GM11168 (cell line): ENCODE results near the gene TRABD2B.

Experiments used
- in situ Hi-C: fragments of 300-500 bp; cut with MboI; formaldehyde crosslinking; loops from one replicate; pipeline ENCODE4 v1.12.0; 2022; ENCODE audit warnings: low sequenced_read_pairs; ENCODE audit not compliant: unreplicated experiment

The TRABD2B gene

GRCh38 chr1:47997289-47998200 lies at the start of gene TRABD2B:
TRABD2B (minus strand) TSS chr1:47997385.
- in situ Hi-C loops = loop anchor here (10.0 kb wide), 1 partner anchor 67 kb away; no protein-coding TSS in a partner anchor

- in situ Hi-C loops = no loop called here
These were observed 47.1 kb upstream of the TRABD2B start for GRCh38 chr1:48044311-48044710.

DNA sequence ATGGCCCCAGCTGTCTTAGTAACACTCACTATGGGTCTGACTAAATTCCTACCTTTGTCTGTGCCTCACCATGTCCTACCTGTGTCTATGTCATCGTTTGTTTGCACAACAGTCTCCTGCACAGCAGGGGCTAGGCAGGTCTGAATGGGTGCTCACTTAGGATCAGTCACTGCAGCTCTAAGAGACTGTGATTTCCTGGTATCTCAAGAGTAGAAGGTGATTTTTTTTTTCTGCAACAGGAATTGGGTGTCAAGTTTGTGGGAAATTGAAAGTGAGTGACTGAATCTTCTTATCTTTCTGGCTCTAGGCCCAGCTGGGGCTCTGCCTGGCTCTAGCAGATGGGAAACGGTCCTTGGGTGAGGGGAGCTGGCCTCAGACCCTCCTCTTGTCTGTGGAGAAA lies 46.4 kb upstream of the TRABD2B start:
- in situ Hi-C loops = no loop called here

GRCh38 chr1:48040154-48040553 lies 43.0 kb upstream of the TRABD2B start:
- in situ Hi-C loops = no loop called here

- in situ Hi-C loops = no loop called here
These were observed 42.2 kb upstream of the TRABD2B start for GRCh38 chr1:48039088-48040054.

- in situ Hi-C loops = no loop called here
These were observed 41.1 kb upstream of the TRABD2B start for GRCh38 chr1:48038270-48038767.

- in situ Hi-C loops = no loop called here
These were observed 39.6 kb upstream of the TRABD2B start for GRCh38 chr1:48036710-48037355.

DNA sequence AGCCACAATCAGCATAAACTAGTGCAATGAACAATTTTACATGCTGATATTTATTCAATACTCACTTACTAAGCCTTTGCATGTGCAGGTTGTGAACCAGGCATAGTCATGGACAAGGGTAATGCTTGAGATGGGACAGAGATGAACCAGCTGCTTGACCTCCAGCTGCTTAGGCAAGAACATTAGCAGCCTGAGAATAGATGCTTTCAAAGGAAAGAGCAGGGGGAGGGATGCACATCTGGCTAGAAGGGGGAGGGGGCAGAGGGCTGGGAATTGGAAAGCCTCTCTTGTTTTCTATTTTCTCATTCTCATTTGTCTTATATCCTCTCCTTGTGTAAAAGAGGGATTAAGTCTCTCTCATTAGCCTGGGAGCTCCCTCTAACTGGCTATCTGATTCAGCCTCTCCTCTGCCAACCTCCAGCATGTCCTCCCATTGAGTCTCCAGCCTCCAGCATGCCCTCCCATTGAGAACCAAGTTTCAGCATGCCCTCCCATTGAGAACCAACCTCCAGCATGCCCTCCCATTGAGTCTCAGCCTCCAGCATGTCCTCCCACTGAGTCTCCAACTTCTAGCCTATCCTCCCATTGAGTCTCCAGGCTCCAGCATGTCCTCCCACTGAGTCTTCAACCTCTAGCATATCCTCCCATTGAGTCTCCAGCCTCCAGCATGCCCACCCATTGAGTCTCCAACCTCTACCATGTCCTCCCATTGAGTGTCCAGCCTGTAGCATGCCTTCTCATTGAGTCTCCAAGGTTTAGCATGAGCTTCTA lies 38.4 kb upstream of the TRABD2B start:
- in situ Hi-C loops = no loop called here

DNA sequence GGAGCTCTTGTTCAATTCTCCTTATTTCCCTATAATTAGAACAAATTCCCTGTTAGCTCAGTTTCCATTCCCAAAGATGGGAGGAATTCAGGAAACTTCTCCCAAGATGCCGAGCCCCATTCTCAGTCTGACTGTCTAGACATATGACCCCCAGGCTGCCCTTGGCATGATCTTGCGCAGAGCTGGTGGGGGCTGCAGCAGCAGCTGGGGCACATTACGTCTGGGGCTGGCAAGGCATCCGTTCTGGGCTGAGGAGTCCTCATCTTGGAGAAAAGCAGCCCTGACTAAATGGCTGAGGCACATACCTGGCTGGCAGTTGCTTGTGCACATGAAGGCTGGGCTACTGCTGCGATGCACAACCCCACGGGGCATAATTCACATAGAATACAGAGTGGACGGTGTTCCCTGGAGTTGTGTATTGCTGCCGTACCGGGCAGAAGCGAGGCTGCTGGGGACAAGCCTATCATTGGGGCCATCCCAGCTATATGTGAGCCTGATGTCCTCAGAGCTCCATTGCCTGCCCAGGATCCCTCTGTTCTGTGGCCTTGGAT lies 36.4 kb upstream of the TRABD2B start:
- in situ Hi-C loops = no loop called here

GRCh38 chr1:48031676-48032075 lies 34.5 kb upstream of the TRABD2B start:
- in situ Hi-C loops = no loop called here

GRCh38 chr1:48030696-48031365 lies 33.6 kb upstream of the TRABD2B start:
- in situ Hi-C loops = no loop called here

DNA sequence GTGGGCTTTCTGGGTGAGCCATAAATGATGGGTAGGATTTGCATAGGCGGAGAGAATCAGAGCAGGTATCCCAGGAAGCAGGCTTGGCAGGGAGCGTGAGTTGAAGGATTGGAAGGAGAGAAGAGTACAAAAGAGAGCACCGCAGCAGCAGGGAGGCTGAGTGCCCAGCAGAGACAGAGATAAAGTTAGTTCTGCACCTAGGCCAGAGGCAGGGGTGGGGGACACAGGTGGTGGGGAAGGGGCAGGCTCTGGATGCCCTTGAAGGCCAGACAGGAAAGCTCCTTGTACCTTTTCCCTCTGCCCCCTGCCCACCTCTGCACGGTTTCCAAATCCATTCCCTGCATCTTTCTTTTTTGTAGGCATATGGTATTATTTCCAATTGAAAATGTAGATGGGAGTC lies 33.0 kb upstream of the TRABD2B start:
- in situ Hi-C loops = no loop called here

- in situ Hi-C loops = no loop called here
These were observed 31.3 kb upstream of the TRABD2B start for GRCh38 chr1:48028218-48029069.

DNA sequence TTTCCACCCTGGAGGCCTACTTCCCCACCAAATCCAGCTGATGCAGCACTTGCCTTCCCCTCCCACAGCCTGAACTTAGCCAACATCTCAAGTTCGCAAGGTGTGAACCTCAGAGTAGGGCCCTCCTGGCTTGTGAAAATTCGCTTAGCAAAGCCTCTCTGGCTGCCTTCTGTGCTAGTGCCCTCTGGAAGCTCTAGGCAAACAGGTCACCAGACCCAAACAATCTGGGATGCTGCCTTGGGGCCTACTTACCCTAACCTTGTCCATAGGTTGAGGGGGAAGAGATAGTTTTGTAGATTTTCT lies 30.3 kb upstream of the TRABD2B start:
- in situ Hi-C loops = no loop called here

DNA sequence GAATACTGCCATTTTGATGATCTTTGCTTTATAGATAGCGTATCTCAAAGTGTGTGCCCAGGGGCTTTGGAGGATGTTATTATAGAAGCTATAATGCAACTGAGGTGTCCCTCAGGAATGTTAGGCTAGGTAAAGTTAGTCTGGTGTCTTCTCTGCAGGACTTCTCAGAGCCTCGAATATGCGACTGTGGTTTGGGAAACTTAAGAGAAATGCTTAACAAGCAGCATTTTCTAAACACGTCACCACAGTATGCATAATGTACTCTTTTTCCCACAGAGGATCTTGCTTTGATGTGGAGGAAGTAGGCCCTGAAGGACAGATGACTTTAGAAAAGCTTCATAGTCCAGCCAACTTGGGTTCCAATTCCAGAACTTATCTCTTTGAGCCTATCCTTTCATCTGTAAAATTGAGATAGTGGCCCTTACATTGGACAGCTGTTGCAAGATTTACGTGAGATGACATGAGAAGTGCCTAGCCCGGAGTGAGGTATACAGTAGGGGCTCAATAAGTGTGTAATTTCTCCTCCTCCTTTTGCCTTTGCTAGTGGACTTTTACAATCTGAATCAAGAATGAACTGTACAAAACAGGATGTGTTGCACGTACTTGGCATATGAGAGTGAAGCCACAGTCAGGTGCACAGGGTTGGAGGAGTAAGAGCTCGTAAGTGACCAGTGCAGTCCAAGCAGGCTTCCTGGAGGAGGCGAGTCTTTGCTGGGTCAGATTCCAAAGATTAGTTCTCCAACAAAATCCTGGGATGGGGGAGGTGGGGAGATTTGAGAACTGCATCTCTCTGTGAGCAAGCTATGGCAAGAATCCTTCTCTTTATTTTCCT lies 29.7 kb upstream of the TRABD2B start:
- in situ Hi-C loops = no loop called here

DNA sequence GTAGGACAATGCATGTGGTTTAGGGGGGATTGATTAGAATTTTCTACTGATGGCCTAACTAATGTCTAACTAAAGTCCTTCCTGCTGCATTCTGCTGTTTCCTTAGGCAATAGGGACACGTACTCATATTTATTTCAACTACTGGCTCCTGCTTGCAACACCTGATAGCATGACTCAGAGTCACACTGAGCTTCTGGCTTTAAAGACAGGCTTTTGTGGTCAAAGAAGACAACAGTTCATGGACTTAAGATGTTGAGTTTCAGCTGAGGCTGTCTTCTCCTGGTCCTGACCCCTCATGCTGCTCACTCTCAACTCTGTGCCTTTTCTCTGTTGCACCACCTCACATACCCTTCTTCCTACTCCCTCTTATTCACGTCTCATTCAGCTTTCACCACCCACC lies 29.1 kb upstream of the TRABD2B start:
- in situ Hi-C loops = no loop called here

DNA sequence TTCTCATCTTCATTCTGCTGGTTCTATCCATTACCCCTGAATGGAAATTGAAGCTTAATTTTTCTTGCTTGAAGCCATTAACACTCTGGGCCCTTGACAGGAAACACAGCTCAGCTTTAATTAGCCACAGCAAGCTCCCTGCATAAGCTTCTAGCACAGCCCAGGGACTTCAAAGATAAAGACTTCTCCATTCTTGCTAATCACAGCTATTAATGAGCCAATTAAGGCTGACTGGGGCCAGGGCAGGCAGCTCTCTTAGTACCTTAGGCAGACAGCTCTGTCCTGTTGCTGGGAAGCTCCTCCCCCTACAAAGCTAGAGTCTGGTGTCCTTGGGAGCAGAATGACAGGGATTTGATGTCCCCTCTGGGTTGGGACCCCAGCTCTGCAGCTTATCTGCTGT lies 27.9 kb upstream of the TRABD2B start:
- in situ Hi-C loops = no loop called here
